ENCODE measurements around the gene FBXO8. TPM values are rescaled to one million over a fixed set of nuclear protein-coding genes. Genes with fewer than 3 reads are reported as not detected.

The FBXO8 gene
- total RNA-seq, 1 experiment from 2014 or later: 7.5 TPM

- Mint-ChIP-seq H3K4me3 (peak overlapping the region; percentile 71), H3K27ac (no peak overlapping the region), H3K27me3 (ENCODE audit: low read depth) (peaks cover 100% of the 10 kb centered on the region), H3K4me1 (peaks cover 60% of the 10 kb centered on the region), H3K9me3 (no peaks in the 10 kb centered on the region), H3K36me3 (no peaks in the 10 kb centered on the region)
- DNase-seq (ENCODE audit: low spot score): peak; percentile 52
- ChIA-PET POLR2A (interaction anchor here (0.6 kb wide), 1 partner anchor 769 kb away, joined by 3 read pairs; no protein-coding TSS in a partner anchor), CTCF (interaction anchor here (0.6 to 1.3 kb wide), 5 partner anchors 8 to 702 kb away, joined by 3 to 6 read pairs (median 3); no protein-coding TSS in a partner anchor)
- TF ChIP-seq TP53 (CRISPR knock-in tag; IDR thresholded peaks at IDR 0.05): 0 out of 2 replicates have a peak, but pooled peaks have one; percentile 20
- TF ChIP-seq GTF2I (CRISPR knock-in tag; conservative IDR thresholded peaks at IDR 0.05): no peak
- peak; percentile 31 for ATAC-seq
These were observed 69.2 kb downstream of the FBXO8 start for GRCh38 chr4:174214101-174214878.

- no peak for TF ChIP-seq PRDM15 (CRISPR knock-in tag; IDR thresholded peaks at IDR 0.05)
- no peak for TF ChIP-seq ZNF232 (CRISPR knock-in tag; IDR thresholded peaks at IDR 0.05)
- no peak for TF ChIP-seq STAT6 (CRISPR knock-in tag; conservative IDR thresholded peaks at IDR 0.05; ENCODE audit: low read depth)
- no peak for TF ChIP-seq ZNF219 (CRISPR knock-in tag; IDR thresholded peaks at IDR 0.05; ENCODE audit: borderline replicate concordance)
- no peak for TF ChIP-seq PRRX2 (CRISPR knock-in tag; IDR thresholded peaks at IDR 0.05)
- no peak for TF ChIP-seq NFATC4 (CRISPR knock-in tag; IDR thresholded peaks at IDR 0.05)
- Mint-ChIP-seq H3K4me3 (peak overlapping the region; percentile 71), H3K36me3 (no peaks in the 10 kb centered on the region), H3K4me1 (peaks cover 59% of the 10 kb centered on the region), H3K9me3 (no peaks in the 10 kb centered on the region), H3K27ac (no peak overlapping the region), H3K27me3 (ENCODE audit: low read depth) (peaks cover 100% of the 10 kb centered on the region)
- POLR2A ChIA-PET: no interaction called here
- ATAC-seq (no peak), DNase-seq (ENCODE audit: low spot score) (peak; percentile 21)
- CTCF ChIA-PET: interaction anchor here (1.3 kb wide), 1 partner anchor 9 kb away, joined by 3 read pairs; no protein-coding TSS in a partner anchor
These were observed 69.8 kb downstream of the FBXO8 start for GRCh38 chr4:174213731-174214100.

- ChIA-PET CTCF (interaction anchor here (1.0 to 1.9 kb wide), 3 partner anchors 9 to 675 kb away, joined by 3 to 4 read pairs (median 4); no protein-coding TSS in a partner anchor), POLR2A (no interaction called here)
- Mint-ChIP-seq H3K4me1 (peaks cover 44% of the 10 kb centered on the region), H3K27ac (no peak overlapping the region), H3K27me3 (ENCODE audit: low read depth) (peaks cover 91% of the 10 kb centered on the region), H3K36me3 (no peaks in the 10 kb centered on the region), H3K4me3 (peak overlapping the region; percentile 44), H3K9me3 (no peaks in the 10 kb centered on the region)
- ATAC-seq: no peak
- no peak for DNase-seq (ENCODE audit: low spot score)
- TF ChIP-seq TP53 (CRISPR knock-in tag; IDR thresholded peaks at IDR 0.05): no peak
- TF ChIP-seq ZNF121 (CRISPR knock-in tag; IDR thresholded peaks at IDR 0.05): no peak
- TF ChIP-seq ZNF512 (CRISPR knock-in tag; IDR thresholded peaks at IDR 0.05; ENCODE audit: borderline replicate concordance): no peak
- no peak for TF ChIP-seq CREB1 (CRISPR knock-in tag; IDR thresholded peaks at IDR 0.05)
These were observed 71.4 kb downstream of the FBXO8 start for GRCh38 chr4:174212061-174212460.

Measured in WTC11 (cell line).